ENCODE data around the gene TMTC2.
"Not testable (repeated sequence)": the region's sequence is repeated elsewhere in the genome, so short reads cannot be mapped to it uniquely, and the experiment has no call there.

The TMTC2 gene

DNA sequence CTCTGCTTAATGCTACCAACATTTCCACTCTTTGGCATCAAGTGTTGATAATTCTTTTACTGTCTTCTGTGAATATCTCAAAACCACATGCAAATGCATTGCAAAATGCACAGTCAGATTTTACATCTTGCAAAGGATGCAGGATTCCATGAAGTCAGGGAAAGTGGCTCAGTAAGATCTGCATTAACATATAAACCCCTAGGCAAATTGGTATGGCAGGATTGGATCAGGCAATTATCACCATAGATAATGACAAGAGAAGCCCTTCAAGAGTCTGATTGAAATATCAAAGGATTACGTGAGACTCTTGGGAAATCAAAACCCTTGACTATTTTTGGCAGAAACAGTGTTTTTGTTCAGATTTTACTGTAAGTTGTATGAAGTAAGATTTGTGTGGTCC, 71.0 kb downstream of the TMTC2 start:
- TF ChIP-seq, protein P1, sequence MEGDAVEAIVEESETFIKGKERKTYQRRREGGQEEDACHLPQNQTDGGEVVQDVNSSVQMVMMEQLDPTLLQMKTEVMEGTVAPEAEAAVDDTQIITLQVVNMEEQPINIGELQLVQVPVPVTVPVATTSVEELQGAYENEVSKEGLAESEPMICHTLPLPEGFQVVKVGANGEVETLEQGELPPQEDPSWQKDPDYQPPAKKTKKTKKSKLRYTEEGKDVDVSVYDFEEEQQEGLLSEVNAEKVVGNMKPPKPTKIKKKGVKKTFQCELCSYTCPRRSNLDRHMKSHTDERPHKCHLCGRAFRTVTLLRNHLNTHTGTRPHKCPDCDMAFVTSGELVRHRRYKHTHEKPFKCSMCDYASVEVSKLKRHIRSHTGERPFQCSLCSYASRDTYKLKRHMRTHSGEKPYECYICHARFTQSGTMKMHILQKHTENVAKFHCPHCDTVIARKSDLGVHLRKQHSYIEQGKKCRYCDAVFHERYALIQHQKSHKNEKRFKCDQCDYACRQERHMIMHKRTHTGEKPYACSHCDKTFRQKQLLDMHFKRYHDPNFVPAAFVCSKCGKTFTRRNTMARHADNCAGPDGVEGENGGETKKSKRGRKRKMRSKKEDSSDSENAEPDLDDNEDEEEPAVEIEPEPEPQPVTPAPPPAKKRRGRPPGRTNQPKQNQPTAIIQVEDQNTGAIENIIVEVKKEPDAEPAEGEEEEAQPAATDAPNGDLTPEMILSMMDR (IDR thresholded peaks at IDR 0.05; ENCODE audit: low read depth, low read length): no peak
- no peaks in the 10 kb centered on the region for H3K36me3 ChIP-seq
- no peak for DNase-seq
- H3K9me3 ChIP-seq (ENCODE audit: severe bottlenecking): no peaks in the 10 kb centered on the region
- H3K27ac ChIP-seq: no peak overlapping the region
- H3K4me3 ChIP-seq (ENCODE audit: low read depth, low read length): no peak overlapping the region
- H3K27me3 ChIP-seq (ENCODE audit: insufficient read depth, low read depth, severe bottlenecking): no peaks in the 10 kb centered on the region

DNA sequence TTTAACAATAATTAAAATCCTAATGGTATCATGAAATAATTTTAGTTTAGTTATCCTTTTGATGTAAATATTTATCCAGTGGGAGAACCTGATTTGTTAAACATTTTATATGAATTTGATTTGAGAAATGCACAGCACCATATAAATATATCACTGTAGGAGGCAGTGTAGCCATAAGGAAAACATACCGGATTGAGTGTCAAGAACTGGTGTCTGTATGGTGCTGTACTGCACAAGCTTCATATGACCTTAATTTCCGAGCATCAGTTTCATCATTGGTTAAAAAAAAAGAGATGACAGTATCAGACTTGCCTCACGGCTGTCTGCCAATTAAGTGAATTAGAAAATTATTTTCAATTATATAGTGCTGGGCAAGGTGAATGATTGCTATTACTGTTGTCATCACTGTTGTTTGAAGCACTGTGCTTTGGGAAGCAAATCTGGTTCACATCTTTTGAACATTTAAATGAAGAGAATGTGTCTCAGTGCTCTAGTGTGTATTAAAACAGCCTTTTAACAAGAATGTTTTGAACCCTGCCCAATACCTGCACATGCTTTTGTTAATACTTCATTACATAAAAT, 72.1 kb downstream of the TMTC2 start:
- TF ChIP-seq, protein P1 (IDR thresholded peaks at IDR 0.05; ENCODE audit: low read depth, low read length): no peak
- no peak for DNase-seq
- Histone ChIP-seq H3K4me3 (ENCODE audit: low read depth, low read length) (no peak overlapping the region), H3K36me3 (no peaks in the 10 kb centered on the region), H3K27me3 (ENCODE audit: insufficient read depth, low read depth, severe bottlenecking) (no peaks in the 10 kb centered on the region), H3K27ac (no peak overlapping the region), H3K9me3 (ENCODE audit: severe bottlenecking) (no peaks in the 10 kb centered on the region)

DNA sequence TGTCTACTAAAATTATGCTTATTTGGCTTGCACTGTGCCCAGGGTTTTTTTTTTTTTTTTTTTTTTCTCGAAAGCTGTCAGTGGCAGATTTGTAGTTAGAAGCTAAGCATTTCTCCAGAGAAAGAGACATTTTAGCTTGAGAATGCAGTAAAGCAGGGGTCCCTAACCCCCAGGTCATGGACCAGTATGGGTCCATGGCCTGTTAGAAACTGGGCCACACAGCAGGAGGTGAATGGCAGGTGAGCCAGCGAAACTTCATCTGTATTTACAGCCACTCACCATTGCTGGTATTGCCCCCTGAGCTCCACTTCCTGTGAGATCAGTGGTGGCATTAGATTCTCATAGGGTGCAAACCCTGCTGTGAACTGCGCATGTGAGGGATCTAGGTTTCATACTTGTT, 73.7 kb downstream of the TMTC2 start:
- Histone ChIP-seq H3K36me3 (no peaks in the 10 kb centered on the region), H3K27me3 (ENCODE audit: insufficient read depth, low read depth, severe bottlenecking) (no peaks in the 10 kb centered on the region), H3K4me3 (ENCODE audit: low read depth, low read length) (no peak overlapping the region), H3K9me3 (ENCODE audit: severe bottlenecking) (no peaks in the 10 kb centered on the region), H3K27ac (no peak overlapping the region)
- TF ChIP-seq, protein P1 (IDR thresholded peaks at IDR 0.05; ENCODE audit: low read depth, low read length): no peak
- no peak for DNase-seq

DNA sequence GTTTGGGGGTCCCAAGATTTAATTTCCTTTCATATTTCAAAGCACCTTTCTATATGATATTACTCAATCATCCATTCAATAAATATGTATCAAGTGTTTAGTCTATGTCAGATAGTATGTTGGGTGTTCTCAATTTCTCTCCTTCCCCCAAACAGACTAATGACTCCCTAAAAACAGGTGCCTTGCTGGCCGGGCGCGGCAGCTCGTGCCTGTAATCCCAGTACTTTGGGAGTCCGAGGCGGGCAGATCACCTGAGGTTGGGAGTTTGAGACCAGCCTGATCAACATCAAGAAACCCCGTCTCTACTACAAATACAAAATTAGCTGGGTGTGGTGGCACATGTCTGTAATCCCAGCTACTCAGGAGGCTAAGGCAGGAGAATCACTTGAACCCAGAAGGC, 78.5 kb downstream of the TMTC2 start:
- H3K27ac ChIP-seq; H3K4me3 ChIP-seq (ENCODE audit: low read depth, low read length); H3K36me3 ChIP-seq; H3K9me3 ChIP-seq (ENCODE audit: severe bottlenecking); DNase-seq; H3K27me3 ChIP-seq (ENCODE audit: insufficient read depth, low read depth, severe bottlenecking): not testable (repeated sequence)

DNA sequence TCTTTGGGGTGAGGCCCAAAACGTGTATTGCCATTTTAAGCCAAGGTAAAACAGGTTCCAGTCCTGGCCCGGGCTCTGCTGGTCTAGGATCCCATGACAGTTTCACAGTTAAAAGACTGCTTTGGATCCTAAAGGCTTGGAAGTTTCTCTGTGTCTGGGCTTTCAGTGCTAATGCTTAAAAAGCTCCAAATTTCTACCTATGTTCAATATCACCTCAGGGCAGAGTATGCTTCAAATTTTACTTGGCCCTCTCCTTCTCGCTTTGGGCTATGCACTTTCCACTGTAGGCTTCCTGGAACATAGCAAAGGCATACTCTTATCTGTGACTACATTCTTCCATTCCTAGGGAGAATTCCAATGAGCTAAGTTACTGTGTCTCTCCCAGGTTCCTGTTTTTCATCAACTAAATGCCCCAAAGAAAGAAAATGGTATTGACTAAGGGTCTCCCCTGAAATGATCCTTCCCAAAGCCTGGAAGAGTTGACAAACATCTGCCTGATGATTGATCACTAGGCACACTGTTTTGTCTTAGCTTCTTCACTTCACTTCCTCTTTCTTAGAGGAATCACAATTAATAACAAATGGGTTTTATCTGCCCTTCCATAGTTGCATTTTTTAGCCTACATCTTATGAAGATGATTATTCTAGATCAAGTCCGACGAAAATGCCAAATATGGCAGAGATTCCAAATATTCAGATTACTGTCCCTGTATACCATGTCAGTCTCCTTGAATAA, 79.4 kb downstream of the TMTC2 start:
- H3K4me3 ChIP-seq (ENCODE audit: low read depth, low read length): no peak overlapping the region
- no peak overlapping the region for H3K27ac ChIP-seq
- TF ChIP-seq, protein P1 (IDR thresholded peaks at IDR 0.05; ENCODE audit: low read depth, low read length): no peak
- no peaks in the 10 kb centered on the region for H3K36me3 ChIP-seq
- H3K27me3 ChIP-seq (ENCODE audit: insufficient read depth, low read depth, severe bottlenecking): no peaks in the 10 kb centered on the region
- no peak for DNase-seq
- no peaks in the 10 kb centered on the region for H3K9me3 ChIP-seq (ENCODE audit: severe bottlenecking)

DNA sequence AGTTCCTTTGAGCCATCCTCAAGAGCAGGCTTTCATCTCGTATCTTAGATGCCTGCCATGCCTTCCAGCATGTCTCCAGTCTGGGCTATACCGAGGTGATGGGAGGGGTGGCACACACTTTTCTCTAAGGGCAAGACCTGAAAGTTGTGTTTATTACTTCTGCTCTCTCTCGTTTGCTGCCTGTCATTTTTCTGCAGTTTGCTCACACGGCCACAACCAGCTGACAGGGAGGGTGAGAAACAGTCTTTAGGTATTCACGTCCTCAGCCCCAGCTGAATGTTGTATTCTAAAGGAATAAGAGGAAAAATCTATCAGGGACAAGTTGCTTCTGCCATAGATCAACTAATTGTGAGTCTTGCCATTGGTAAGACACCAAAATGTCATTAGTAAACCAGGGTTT, 88.0 kb downstream of the TMTC2 start:
- no peaks in the 10 kb centered on the region for H3K36me3 ChIP-seq
- DNase-seq: no peak
- no peak overlapping the region for H3K27ac ChIP-seq
- no peaks in the 10 kb centered on the region for H3K9me3 ChIP-seq (ENCODE audit: severe bottlenecking)
- H3K4me3 ChIP-seq (ENCODE audit: low read depth, low read length): no peak overlapping the region
- TF ChIP-seq, protein P1 (IDR thresholded peaks at IDR 0.05; ENCODE audit: low read depth, low read length): no peak
- no peaks in the 10 kb centered on the region for H3K27me3 ChIP-seq (ENCODE audit: insufficient read depth, low read depth, severe bottlenecking)

All from WERI-Rb-1 (cell line).